Measurements from ENCODE around the gene PLCH2.

DNA sequence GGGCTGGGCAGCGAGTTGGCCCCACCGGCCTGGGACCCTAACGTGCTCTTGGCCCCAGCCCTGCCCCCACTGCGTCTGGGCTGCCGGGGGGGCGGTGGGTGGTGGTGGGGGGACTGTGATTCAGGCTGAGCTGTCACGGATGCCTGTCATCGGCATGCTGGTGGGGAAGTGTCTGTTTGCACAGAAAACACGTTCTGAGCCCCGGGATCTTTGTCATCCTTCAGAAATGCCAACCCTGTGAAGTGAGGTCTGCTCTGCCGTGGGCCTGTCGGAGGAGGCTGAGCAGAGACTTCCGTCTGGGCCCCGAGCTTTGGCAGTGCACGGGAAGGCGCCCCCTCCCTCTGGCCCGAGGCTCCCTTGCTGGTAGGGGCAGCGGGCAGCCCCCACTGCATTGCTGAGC, 24.3 kb upstream of the PLCH2 start:
- TF ChIP-seq, protein P1, sequence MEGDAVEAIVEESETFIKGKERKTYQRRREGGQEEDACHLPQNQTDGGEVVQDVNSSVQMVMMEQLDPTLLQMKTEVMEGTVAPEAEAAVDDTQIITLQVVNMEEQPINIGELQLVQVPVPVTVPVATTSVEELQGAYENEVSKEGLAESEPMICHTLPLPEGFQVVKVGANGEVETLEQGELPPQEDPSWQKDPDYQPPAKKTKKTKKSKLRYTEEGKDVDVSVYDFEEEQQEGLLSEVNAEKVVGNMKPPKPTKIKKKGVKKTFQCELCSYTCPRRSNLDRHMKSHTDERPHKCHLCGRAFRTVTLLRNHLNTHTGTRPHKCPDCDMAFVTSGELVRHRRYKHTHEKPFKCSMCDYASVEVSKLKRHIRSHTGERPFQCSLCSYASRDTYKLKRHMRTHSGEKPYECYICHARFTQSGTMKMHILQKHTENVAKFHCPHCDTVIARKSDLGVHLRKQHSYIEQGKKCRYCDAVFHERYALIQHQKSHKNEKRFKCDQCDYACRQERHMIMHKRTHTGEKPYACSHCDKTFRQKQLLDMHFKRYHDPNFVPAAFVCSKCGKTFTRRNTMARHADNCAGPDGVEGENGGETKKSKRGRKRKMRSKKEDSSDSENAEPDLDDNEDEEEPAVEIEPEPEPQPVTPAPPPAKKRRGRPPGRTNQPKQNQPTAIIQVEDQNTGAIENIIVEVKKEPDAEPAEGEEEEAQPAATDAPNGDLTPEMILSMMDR (conservative IDR thresholded peaks at IDR 0.05; ENCODE audit: low read depth, low read length), result no peak
- TF ChIP-seq EZH2 (IDR thresholded peaks at IDR 0.05; ENCODE audit: low read length, unreplicated experiment) (no peak), EZH2phosphoT487 (IDR thresholded peaks at IDR 0.05; ENCODE audit: borderline replicate concordance, low read length) (no peak)

All from PC-3 (cell line).